HepG2 (cell line): ENCODE measurements around the gene KLHL36. TPM values are rescaled to one million over a fixed set of nuclear protein-coding genes. Genes with fewer than 3 reads are reported as not detected.

Experiments used
- ATAC-seq: fragments of 200-7000 bp; cut with Tn5 transposase; 3 replicates; pipeline ENCODE4 v1.9.1; 2020; ENCODE audit warnings: mild to moderate bottlenecking, moderate library complexity
- BruUV-seq: library from RNA; stranded (reverse); fragments of 400-500 nt; replicated peaks from 2 replicates; lab custom pipeline; 2021; lab: Mats Ljungman, UMichigan
- CTCF ChIA-PET: fragments of 300-600 bp; formaldehyde crosslinking; extraction: SDS; loops from one replicate; lab custom pipeline; 2021; ENCODE audit warnings: low total read pairs, inconsistent platforms, low intra/inter-chr PET ratio; lab: Yijun Ruan, JAX
- POLR2A ChIA-PET: fragments of 350-600 bp; sonication (Branson Sonifier 250); formaldehyde crosslinking; loops from one replicate; lab custom pipeline; 2020; ENCODE audit warnings: antibody characterized with exemption, inconsistent platforms; lab: Yijun Ruan, JAX
- DNase-seq: peaks from one replicate; pipeline ENCODE4 v3.0.0-alpha.2; 2015; ENCODE audit warnings: low spot score
- FAIRE-seq: peaks from 3 replicates; lab custom pipeline; 2011; peaks lifted over from hg19 to GRCh38; lab: Jason Lieb, UNC
- H2AFZ ChIP-seq: one replicate; pipeline ENCODE4 v1.6.1; 2011; ENCODE audit warnings: low read length, inconsistent platforms
- H3K27ac ChIP-seq: fragments of 300-600 bp; 3 replicates; pipeline ENCODE4 v1.8.0; 2011; ENCODE audit warnings: mixed run types, mild to moderate bottlenecking, mixed read lengths, low read length, inconsistent platforms; ENCODE audit not compliant: insufficient read depth; ENCODE audit errors: extremely low read length
- H3K27me3 ChIP-seq, 2 experiments: fragments of 200-600 bp in 1 of 2; 2 replicates in 1 of 2; 3 replicates in 1 of 2; pipeline versions ENCODE4 v1.6.0 to v1.8.0; 2011; ENCODE audit warnings: low read length in 2 of 2, mild to moderate bottlenecking in 2 of 2, moderate library complexity in 2 of 2, inconsistent platforms in 1 of 2; ENCODE audit not compliant: insufficient read depth in 2 of 2, control insufficient read depth in 1 of 2
- H3K36me3 ChIP-seq, 2 experiments: fragments of 200-600 bp in 1 of 2; replicated peaks in 1 of 2; 2 replicates in 1 of 2; 3 replicates in 1 of 2; pipeline versions ENCODE4 v1.5.1 to v1.8.0; 2011; ENCODE audit warnings: low read length in 2 of 2, inconsistent platforms in 1 of 2; ENCODE audit not compliant: insufficient read depth in 2 of 2, control insufficient read depth in 1 of 2
- H3K4me1 ChIP-seq: 2 replicates; pipeline ENCODE4 v1.5.1; 2012; ENCODE audit warnings: low read length, inconsistent platforms; ENCODE audit not compliant: insufficient read depth
- H3K4me2 ChIP-seq: 2 replicates; pipeline ENCODE4 v1.6.0; 2011; ENCODE audit warnings: low read depth, low read length, inconsistent platforms
- H3K4me3 ChIP-seq, 3 experiments: fragments of 200-600 bp in 1 of 3; sonication (generic), shearing (Covaris generic) in 1 of 3; replicated peaks in 1 of 3; 2 replicates each; pipeline ENCODE4 v1.5.1; 2011 to 2016; ENCODE audit warnings: low read length in 3 of 3, inconsistent platforms in 2 of 3, low read depth in 2 of 3, mild to moderate bottlenecking in 2 of 3, control low read depth in 1 of 3, mixed read lengths in 1 of 3; ENCODE audit not compliant: insufficient read depth in 1 of 3
- H3K79me2 ChIP-seq: one replicate; pipeline ENCODE4 v1.6.1; 2011; ENCODE audit warnings: low read length, inconsistent platforms; ENCODE audit not compliant: insufficient read depth
- H3K9ac ChIP-seq: 2 replicates; pipeline ENCODE4 v1.6.0; 2011; ENCODE audit warnings: mild to moderate bottlenecking, low read depth, low read length, inconsistent platforms; ENCODE audit not compliant: insufficient read depth
- H3K9me3 ChIP-seq: 2 replicates; pipeline ENCODE4 v1.5.1; 2012; ENCODE audit warnings: mild to moderate bottlenecking, low read length
- H4K20me1 ChIP-seq: 2 replicates; pipeline ENCODE4 v1.6.0; 2011; ENCODE audit warnings: inconsistent platforms, mild to moderate bottlenecking, low read length, moderate library complexity; ENCODE audit not compliant: insufficient read depth
- AGO2 ChIP-seq: fragments of 200-400 bp; formaldehyde crosslinking; optimal IDR thresholded peaks from 2 replicates; pipeline ENCODE3; 2017; ENCODE audit warnings: mild to moderate bottlenecking, low read depth, low read length, moderate library complexity
- DNMT3B ChIP-seq: conservative IDR thresholded peaks from 2 replicates; pipeline ENCODE4 v1.6.1; 2016; ENCODE audit warnings: missing biosample characterization, control low read depth
- IRF1 ChIP-seq: sonication (generic); formaldehyde crosslinking; IDR thresholded peaks from 2 replicates; pipeline ENCODE4 v1.4.0; 2020; ENCODE audit warnings: low read depth, mild to moderate bottlenecking, missing genetic modification reagents
- PITX1 ChIP-seq: sonication (generic); formaldehyde crosslinking; IDR thresholded peaks from 2 replicates; pipeline ENCODE4 v1.5.1; 2020; ENCODE audit warnings: mild to moderate bottlenecking, missing genetic modification reagents
- SMAD9 ChIP-seq: sonication (generic); formaldehyde crosslinking; IDR thresholded peaks from 2 replicates; pipeline ENCODE4 v1.5.1; 2020; ENCODE audit warnings: mild to moderate bottlenecking, missing genetic modification reagents
- ZNF292 ChIP-seq: sonication (generic); formaldehyde crosslinking; IDR thresholded peaks from 2 replicates; pipeline ENCODE4 v1.8.1; 2022; ENCODE audit warnings: mild to moderate bottlenecking, low read depth, missing genetic modification reagents, borderline replicate concordance
- ZNF331 ChIP-seq: sonication (generic); formaldehyde crosslinking; IDR thresholded peaks from 2 replicates; pipeline ENCODE4 v1.4.0; 2020; ENCODE audit warnings: missing genetic modification reagents
- ZNF446 ChIP-seq: sonication (generic); formaldehyde crosslinking; IDR thresholded peaks from 2 replicates; pipeline ENCODE4 v1.5.0; 2020; ENCODE audit warnings: mild to moderate bottlenecking, missing genetic modification reagents
- ZNF484 ChIP-seq: sonication (generic); formaldehyde crosslinking; IDR thresholded peaks from 2 replicates; pipeline ENCODE4 v1.5.1; 2020; ENCODE audit warnings: mild to moderate bottlenecking, low read depth, missing genetic modification reagents, borderline replicate concordance
- ZNF570 ChIP-seq: sonication (generic); formaldehyde crosslinking; IDR thresholded peaks from 2 replicates; pipeline ENCODE4 v1.4.0; 2020; ENCODE audit warnings: mild to moderate bottlenecking, missing genetic modification reagents, borderline replicate concordance
- ZNF850 ChIP-seq: sonication (generic); formaldehyde crosslinking; conservative IDR thresholded peaks from 2 replicates; pipeline ENCODE4 v1.9.0; 2021; ENCODE audit warnings: mild to moderate bottlenecking, missing genetic modification reagents
- ZNF878 ChIP-seq: sonication (generic); formaldehyde crosslinking; IDR thresholded peaks from 2 replicates; pipeline ENCODE4 v1.8.1; 2023; ENCODE audit warnings: mild to moderate bottlenecking, missing genetic modification reagents, moderate library complexity
- WGBS: methylation state at CpG from one replicate; pipeline ENCODE4 v1.1.6; 2017; ENCODE audit warnings: low lambda C conversion rate; 5-methylcytosine and 5-hydroxymethylcytosine counted together
- in situ Hi-C: cut with HindIII; loops from 2 replicates; pipeline ENCODE4 v1.10.0; 2017; ENCODE audit warnings: low pct_unique_long_range_greater_than_20kb; ENCODE audit not compliant: extremely low pct_ligation_motif_present
- intact Hi-C: fragments of 100-400 bp; cut with micrococcal nuclease; formaldehyde crosslinking; loops from one replicate; pipeline ENCODE4 v1.10.0; 2022; ENCODE audit not compliant: unreplicated experiment
- polyA plus RNA-seq, 8 experiments: library from polyadenylated mRNA; depleted of rRNA in 3 of 8; stranded (reverse) in 7 of 8; unstranded in 1 of 8; fragments of >200 nt; fragmentation: Illumina TruSeq in 4 of 8; extraction: Trizol in 4 of 8; gene quantifications; 2 replicates each; pipeline versions ENCODE4 v1.2.1 to v1.2.3, GENCODE V29; 2011 to 2016; ENCODE audit warnings: low read depth in 4 of 8, missing spikeins in 1 of 8, mixed read lengths in 1 of 8; ENCODE audit not compliant: insufficient read depth in 1 of 8
- total RNA-seq, 5 experiments: library from RNA; depleted of rRNA; stranded (reverse); fragments of >200 nt; fragmentation: Illumina TruSeq; extraction: Trizol; gene quantifications; 2 replicates each; pipeline ENCODE4 v1.2.3, GENCODE V29; 2016; ENCODE audit warnings: low read depth in 1 of 5
- TF ChIP-seq, protein P1 (sequence below): sonication (generic); formaldehyde crosslinking; IDR thresholded peaks from 2 replicates; pipeline ENCODE4 v1.8.0; 2022; ENCODE audit warnings: missing genetic modification reagents, low read depth, mild to moderate bottlenecking, borderline replicate concordance

Gene KLHL36
- total and polyA plus RNA-seq, 2 of the 13 experiments (the other 11 are each of a cell fraction or from before 2014, with no cell fraction given) = 24.3 to 26.0 TPM

DNA sequence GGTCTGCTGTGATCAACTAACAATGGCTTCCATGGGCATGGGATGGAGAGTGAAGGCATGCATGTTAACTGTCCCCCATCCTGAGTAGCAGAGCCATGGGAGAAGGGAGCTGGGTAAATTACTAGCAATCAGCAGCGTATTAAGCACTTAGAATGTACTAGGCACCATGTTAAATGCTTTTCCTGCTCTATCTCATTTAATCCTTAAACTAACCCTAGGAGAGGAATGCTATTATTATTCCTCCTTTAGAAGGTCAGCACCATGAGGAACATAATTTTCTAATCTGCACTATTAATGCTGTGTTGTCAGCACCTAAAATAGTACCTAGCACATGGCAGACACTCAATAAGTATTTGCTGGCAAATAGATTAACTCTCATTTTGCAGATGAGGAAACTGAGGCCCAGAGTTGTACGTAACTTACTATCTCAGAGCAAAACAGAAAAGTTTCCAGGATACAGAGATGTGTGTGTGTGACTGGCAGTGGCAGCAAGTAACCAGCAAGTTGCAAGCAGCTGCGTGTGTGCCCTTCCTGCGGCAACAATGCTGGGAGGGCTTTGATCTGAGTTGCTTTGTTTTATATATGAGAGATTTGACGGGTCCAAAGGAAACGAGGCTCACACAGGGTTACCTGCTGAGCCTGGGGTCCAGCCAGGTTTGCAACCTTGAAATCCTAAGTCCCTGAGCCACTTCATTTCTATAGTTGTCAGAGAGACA lies 6.5 kb upstream of the KLHL36 start:
- no peaks in the 10 kb centered on the region for H3K79me2 ChIP-seq
- FAIRE-seq (no peak), ATAC-seq (no peak), DNase-seq (no peak)
- H4K20me1 ChIP-seq = no peaks in the 10 kb centered on the region
- H2AFZ ChIP-seq = no peak overlapping the region
- intact Hi-C loops (no loop called here), in situ Hi-C loops (no loop called here)
- no TSS peak for BruUV-seq
- no peak overlapping the region; the same call in 1 of the 2 replicates for H3K4me2 ChIP-seq
- H3K27me3 ChIP-seq = peaks cover 0 to 34% of the 10 kb centered on the region in 2 experiments; a peak in 2 of 5 replicates
- CTCF ChIA-PET = no interaction called here
- POLR2A ChIA-PET = no interaction called here
- H3K4me1 ChIP-seq = peaks cover 55% of the 10 kb centered on the region
- H3K27ac ChIP-seq = no peak overlapping the region
- H3K36me3 ChIP-seq = no peaks in the 10 kb centered on the region
- H3K4me3 ChIP-seq = no peak overlapping the region
- H3K9ac ChIP-seq = no peak overlapping the region
- no peaks in the 10 kb centered on the region for H3K9me3 ChIP-seq
- TF ChIP-seq ZNF446 (CRISPR knock-in tag) (no peak), ZNF570 (CRISPR knock-in tag) (no peak), ZNF484 (CRISPR knock-in tag) (no peak), ZNF331 (CRISPR knock-in tag) (no peak), ZNF850 (CRISPR knock-in tag) (no peak), ZNF878 (CRISPR knock-in tag) (no peak), IRF1 (no peak), PITX1 (CRISPR knock-in tag) (no peak), AGO2 (no peak), SMAD9 (CRISPR knock-in tag) (no peak), DNMT3B (CRISPR knock-in tag) (no peak), ZNF292 (CRISPR knock-in tag) (no peak)
- TF ChIP-seq, protein P1, sequence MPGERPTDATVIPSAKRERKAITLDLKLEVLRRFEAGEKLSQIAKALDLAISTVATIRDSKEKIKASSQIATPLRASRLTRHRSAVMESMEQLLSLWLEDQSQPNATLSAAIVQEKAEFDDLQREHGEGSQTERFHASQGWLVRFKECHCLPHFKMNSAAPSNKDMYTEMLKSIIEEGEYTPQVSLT (CRISPR knock-in tag) = no peak
- TF ChIP-seq, all 625 proteins: peak for 0
- WGBS = 67% methylated on average over 6 of the region's 6 CpGs
